ENCODE results near the gene MS4A6A. TPM values are rescaled to one million over a fixed set of nuclear protein-coding genes. Genes with fewer than 3 reads are reported as not detected.
"Not testable (repeated sequence)": the region's sequence is repeated elsewhere in the genome, so short reads cannot be mapped to it uniquely, and the experiment has no call there.

The MS4A6A gene
- total and polyA plus RNA-seq, 2 donors (not counting 1 experiment from before 2014, with no cell fraction given): 0.34 to 4.1 TPM

DNA sequence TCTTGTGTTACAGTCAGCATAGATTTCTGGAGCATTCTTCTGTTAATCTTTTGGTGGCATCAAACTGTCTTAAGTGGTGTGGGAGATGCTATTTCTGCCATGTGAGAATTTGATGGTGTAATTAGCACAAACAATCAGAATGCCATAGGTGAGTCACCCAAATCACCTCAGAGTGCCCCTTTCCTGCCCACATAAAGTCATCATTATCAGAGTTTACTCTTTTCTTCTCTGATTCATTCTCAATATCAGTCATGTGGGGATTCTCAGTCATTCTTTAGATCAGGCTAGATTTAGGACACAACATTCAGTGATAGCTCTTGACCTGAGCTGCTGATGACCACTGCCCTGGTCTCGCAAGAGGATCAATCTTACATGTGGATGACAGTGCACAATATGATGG lies 23.7 kb upstream of the MS4A6A start:
- WGBS (ENCODE audit: insufficient coverage): 80% methylated on average over 1 of the region's 1 CpG
- no peak for DNase-seq
- ATAC-seq (ENCODE audit: low read depth): no peak
- Mint-ChIP-seq H3K9me3 (ENCODE audit: insufficient read depth) (peaks cover 5% of the 10 kb centered on the region), H3K4me1 (peaks cover 6% of the 10 kb centered on the region), H3K4me3 (no peak overlapping the region), H3K27ac (no peak overlapping the region), H3K27me3 (peaks cover 3% of the 10 kb centered on the region)
- intact Hi-C loops (cut with micrococcal nuclease): no loop called here
- no peak overlapping the region for H3K9ac ChIP-seq (ENCODE audit: low read length)
- no peaks in the 10 kb centered on the region for H3K4me1 ChIP-seq (ENCODE audit: control insufficient read depth in 2 of 2, insufficient read depth in 2 of 2, low read length in 2 of 2)
- H2AFZ ChIP-seq (ENCODE audit: insufficient read depth, low read depth, low read length, poor library complexity, severe bottlenecking): no peak overlapping the region
- peaks cover 0 to 7% (median 3%) of the 10 kb centered on the region in 3 donors for H3K9me3 ChIP-seq (ENCODE audit: control extremely low read depth in 1 of 3, control insufficient read depth in 2 of 3, insufficient read depth in 1 of 3, low read length in 2 of 3)
- ChIA-PET CTCF (no interaction called here), POLR2A (no interaction called here)
- H3K27ac ChIP-seq (ENCODE audit: low read length in 2 of 2): no peak overlapping the region
- H3K79me2 ChIP-seq (ENCODE audit: control insufficient read depth, insufficient read depth, low read length): no peaks in the 10 kb centered on the region
- H3K27me3 ChIP-seq (replicated peaks in 1 of 4; ENCODE audit: control extremely low read depth in 1 of 4, control insufficient read depth in 3 of 4, insufficient read depth in 4 of 4, low read length in 3 of 4): no peaks in the 10 kb centered on the region
- no peak overlapping the region for H3K4me2 ChIP-seq (replicated peaks; ENCODE audit: low read depth, low read length, poor library complexity, severe bottlenecking)
- no peaks in the 10 kb centered on the region for H3K36me3 ChIP-seq (replicated peaks in 1 of 2; ENCODE audit: control extremely low read depth in 1 of 2, control insufficient read depth in 1 of 2, extremely low read depth in 1 of 2, insufficient read depth in 2 of 2, low read length in 1 of 2)
- TF ChIP-seq EZH2 (IDR thresholded peaks at IDR 0.05; ENCODE audit: borderline replicate concordance, insufficient read depth, low read depth, low read length, poor library complexity, severe bottlenecking) (no peak), CTCF (IDR thresholded peaks at IDR 0.05) (no peak)
- no peak overlapping the region for H3K4me3 ChIP-seq (ENCODE audit: control extremely low read depth in 1 of 5, extremely low read depth in 1 of 5, insufficient read depth in 1 of 5, low read depth in 2 of 5, low read length in 4 of 5)
- no peaks in the 10 kb centered on the region for H4K20me1 ChIP-seq (ENCODE audit: control insufficient read depth, insufficient read depth, low read length, poor library complexity, severe bottlenecking)

GRCh38 chr11:60204922-60205321 lies 22.0 kb upstream of the MS4A6A start:
- Mint-ChIP-seq H3K27ac (no peak overlapping the region), H3K4me1 (peaks cover 3% of the 10 kb centered on the region), H3K4me3 (no peak overlapping the region), H3K27me3 (no peaks in the 10 kb centered on the region), H3K9me3 (ENCODE audit: insufficient read depth) (peaks cover 5% of the 10 kb centered on the region)
- Histone ChIP-seq H2AFZ (ENCODE audit: insufficient read depth, low read depth, low read length, poor library complexity, severe bottlenecking) (no peak overlapping the region), H3K36me3 (replicated peaks in 1 of 2; ENCODE audit: control extremely low read depth in 1 of 2, control insufficient read depth in 1 of 2, extremely low read depth in 1 of 2, insufficient read depth in 2 of 2, low read length in 1 of 2) (no peaks in the 10 kb centered on the region), H3K4me2 (replicated peaks; ENCODE audit: low read depth, low read length, poor library complexity, severe bottlenecking) (no peak overlapping the region), H3K27me3 (replicated peaks in 1 of 4; ENCODE audit: control extremely low read depth in 1 of 4, control insufficient read depth in 3 of 4, insufficient read depth in 4 of 4, low read length in 3 of 4) (no peaks in the 10 kb centered on the region), H3K27ac (ENCODE audit: low read length in 2 of 2) (no peak overlapping the region), H3K4me1 (ENCODE audit: control insufficient read depth in 2 of 2, insufficient read depth in 2 of 2, low read length in 2 of 2) (no peaks in the 10 kb centered on the region), H3K9me3 (ENCODE audit: control extremely low read depth in 1 of 3, control insufficient read depth in 2 of 3, insufficient read depth in 1 of 3, low read length in 2 of 3) (peaks cover 0 to 7% (median 5%) of the 10 kb centered on the region in 3 donors), H4K20me1 (ENCODE audit: control insufficient read depth, insufficient read depth, low read length, poor library complexity, severe bottlenecking) (no peaks in the 10 kb centered on the region), H3K4me3 (ENCODE audit: control extremely low read depth in 1 of 5, extremely low read depth in 1 of 5, insufficient read depth in 1 of 5, low read depth in 2 of 5, low read length in 4 of 5) (no peak overlapping the region), H3K9ac (ENCODE audit: low read length) (no peak overlapping the region), H3K79me2 (ENCODE audit: control insufficient read depth, insufficient read depth, low read length) (no peaks in the 10 kb centered on the region)
- no peak for DNase-seq
- no peak for TF ChIP-seq EZH2 (IDR thresholded peaks at IDR 0.05; ENCODE audit: borderline replicate concordance, insufficient read depth, low read depth, low read length, poor library complexity, severe bottlenecking)
- TF ChIP-seq CTCF (IDR thresholded peaks at IDR 0.05): no peak
- WGBS (ENCODE audit: insufficient coverage): no CpG with 5 or more reads among the region's 4 CpGs
- POLR2A ChIA-PET: no interaction called here
- intact Hi-C loops (cut with micrococcal nuclease): no loop called here
- ATAC-seq (ENCODE audit: low read depth): no peak
- CTCF ChIA-PET: no interaction called here

- H2AFZ ChIP-seq (ENCODE audit: insufficient read depth, low read depth, low read length, poor library complexity, severe bottlenecking); H3K27ac ChIP-seq (ENCODE audit: low read length in 2 of 2); H3K79me2 ChIP-seq (ENCODE audit: control insufficient read depth, insufficient read depth, low read length); ATAC-seq (ENCODE audit: low read depth); H3K4me1 Mint-ChIP-seq; POLR2A ChIA-PET; H3K4me2 ChIP-seq (replicated peaks; ENCODE audit: low read depth, low read length, poor library complexity, severe bottlenecking); H3K4me1 ChIP-seq (ENCODE audit: control insufficient read depth in 2 of 2, insufficient read depth in 2 of 2, low read length in 2 of 2); H3K9me3 ChIP-seq (ENCODE audit: control extremely low read depth in 1 of 3, control insufficient read depth in 2 of 3, insufficient read depth in 1 of 3, low read length in 2 of 3); DNase-seq; H3K9ac ChIP-seq (ENCODE audit: low read length); intact Hi-C loops (cut with micrococcal nuclease); H3K27me3 Mint-ChIP-seq; H3K27ac Mint-ChIP-seq; CTCF ChIA-PET; H3K4me3 ChIP-seq (ENCODE audit: control extremely low read depth in 1 of 5, extremely low read depth in 1 of 5, insufficient read depth in 1 of 5, low read depth in 2 of 5, low read length in 4 of 5); H3K27me3 ChIP-seq (replicated peaks in 1 of 4; ENCODE audit: control extremely low read depth in 1 of 4, control insufficient read depth in 3 of 4, insufficient read depth in 4 of 4, low read length in 3 of 4); H3K36me3 ChIP-seq (replicated peaks in 1 of 2; ENCODE audit: control extremely low read depth in 1 of 2, control insufficient read depth in 1 of 2, extremely low read depth in 1 of 2, insufficient read depth in 2 of 2, low read length in 1 of 2); H3K4me3 Mint-ChIP-seq; H4K20me1 ChIP-seq (ENCODE audit: control insufficient read depth, insufficient read depth, low read length, poor library complexity, severe bottlenecking); H3K9me3 Mint-ChIP-seq (ENCODE audit: insufficient read depth): not testable (repeated sequence)
- WGBS (ENCODE audit: insufficient coverage): 88% methylated on average over 3 of the region's 26 CpGs
Observed at GRCh38 chr11:60201334-60201733, 18.5 kb upstream of the MS4A6A start.
